Measurements from ENCODE around the gene FLT1. TPM values are rescaled to one million over a fixed set of nuclear protein-coding genes. Genes with fewer than 3 reads are reported as not detected.

FLT1 gene
- total and polyA plus RNA-seq, 12 donors, result 15.2 to 76.3 (median 44.5) TPM

DNA sequence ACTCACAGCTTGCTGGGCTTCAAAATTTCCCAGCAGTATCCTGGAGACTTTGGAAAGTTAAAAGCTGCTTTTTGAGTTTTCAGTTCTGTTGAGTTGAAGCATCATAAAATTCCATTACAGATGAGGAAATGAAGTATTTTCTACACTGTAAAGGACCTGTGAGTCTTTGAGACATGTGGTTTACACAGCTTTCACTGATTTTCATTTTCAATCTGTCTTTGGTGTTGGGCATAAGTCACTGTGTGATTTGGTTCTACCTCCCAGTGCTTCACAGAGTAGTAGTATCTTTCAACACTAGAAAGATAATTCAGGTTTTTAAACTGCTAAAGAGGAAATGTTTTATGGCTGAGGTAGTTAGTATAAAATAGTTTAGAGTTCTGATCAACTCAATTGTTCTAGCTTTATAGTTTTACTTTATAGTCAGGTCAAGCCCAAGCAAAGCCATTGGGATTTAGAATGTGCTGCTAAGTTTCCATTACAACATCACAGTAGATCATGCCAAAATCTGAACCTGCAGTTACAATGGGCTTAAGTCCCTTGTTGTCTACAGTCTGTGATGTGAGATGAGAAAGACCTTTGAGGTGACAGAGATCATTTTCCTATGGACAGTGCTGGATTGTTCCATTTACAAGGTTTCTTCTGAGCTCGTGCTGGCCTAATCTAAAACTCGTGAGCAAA, 161.6 kb downstream of the FLT1 start:
- Histone ChIP-seq H3K9me3 (no peaks in the 10 kb centered on the region), H3K4me1 (peaks cover 17 to 70% (median 38%) of the 10 kb centered on the region in 9 donors), H3K27me3 (peaks cover 0 to 31% (median 0%) of the 10 kb centered on the region in 7 donors), H3K4me3 (no peak overlapping the region), H3K27ac (peak overlapping the region in 4 of 10 donors; percentile 12 to 56 (median 46)), H3K36me3 (peaks cover 0 to 39% (median 0%) of the 10 kb centered on the region in 9 donors)
- peak in 3 of 8 donors; percentile 10 to 46 (median 23) for ATAC-seq
- DNase-seq, result no peak
- 60 to 75% methylated on average over 2 of the region's 2 CpGs for WGBS, 2 donors
- TF ChIP-seq, protein P1, sequence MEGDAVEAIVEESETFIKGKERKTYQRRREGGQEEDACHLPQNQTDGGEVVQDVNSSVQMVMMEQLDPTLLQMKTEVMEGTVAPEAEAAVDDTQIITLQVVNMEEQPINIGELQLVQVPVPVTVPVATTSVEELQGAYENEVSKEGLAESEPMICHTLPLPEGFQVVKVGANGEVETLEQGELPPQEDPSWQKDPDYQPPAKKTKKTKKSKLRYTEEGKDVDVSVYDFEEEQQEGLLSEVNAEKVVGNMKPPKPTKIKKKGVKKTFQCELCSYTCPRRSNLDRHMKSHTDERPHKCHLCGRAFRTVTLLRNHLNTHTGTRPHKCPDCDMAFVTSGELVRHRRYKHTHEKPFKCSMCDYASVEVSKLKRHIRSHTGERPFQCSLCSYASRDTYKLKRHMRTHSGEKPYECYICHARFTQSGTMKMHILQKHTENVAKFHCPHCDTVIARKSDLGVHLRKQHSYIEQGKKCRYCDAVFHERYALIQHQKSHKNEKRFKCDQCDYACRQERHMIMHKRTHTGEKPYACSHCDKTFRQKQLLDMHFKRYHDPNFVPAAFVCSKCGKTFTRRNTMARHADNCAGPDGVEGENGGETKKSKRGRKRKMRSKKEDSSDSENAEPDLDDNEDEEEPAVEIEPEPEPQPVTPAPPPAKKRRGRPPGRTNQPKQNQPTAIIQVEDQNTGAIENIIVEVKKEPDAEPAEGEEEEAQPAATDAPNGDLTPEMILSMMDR (IDR thresholded peaks at IDR 0.05), result no peak
- intact Hi-C loops (cut with DNase I), result loop anchor here in 1 of 10 donors (5.0 kb wide), 1 partner anchor 49 kb away; no protein-coding TSS in a partner anchor

DNA sequence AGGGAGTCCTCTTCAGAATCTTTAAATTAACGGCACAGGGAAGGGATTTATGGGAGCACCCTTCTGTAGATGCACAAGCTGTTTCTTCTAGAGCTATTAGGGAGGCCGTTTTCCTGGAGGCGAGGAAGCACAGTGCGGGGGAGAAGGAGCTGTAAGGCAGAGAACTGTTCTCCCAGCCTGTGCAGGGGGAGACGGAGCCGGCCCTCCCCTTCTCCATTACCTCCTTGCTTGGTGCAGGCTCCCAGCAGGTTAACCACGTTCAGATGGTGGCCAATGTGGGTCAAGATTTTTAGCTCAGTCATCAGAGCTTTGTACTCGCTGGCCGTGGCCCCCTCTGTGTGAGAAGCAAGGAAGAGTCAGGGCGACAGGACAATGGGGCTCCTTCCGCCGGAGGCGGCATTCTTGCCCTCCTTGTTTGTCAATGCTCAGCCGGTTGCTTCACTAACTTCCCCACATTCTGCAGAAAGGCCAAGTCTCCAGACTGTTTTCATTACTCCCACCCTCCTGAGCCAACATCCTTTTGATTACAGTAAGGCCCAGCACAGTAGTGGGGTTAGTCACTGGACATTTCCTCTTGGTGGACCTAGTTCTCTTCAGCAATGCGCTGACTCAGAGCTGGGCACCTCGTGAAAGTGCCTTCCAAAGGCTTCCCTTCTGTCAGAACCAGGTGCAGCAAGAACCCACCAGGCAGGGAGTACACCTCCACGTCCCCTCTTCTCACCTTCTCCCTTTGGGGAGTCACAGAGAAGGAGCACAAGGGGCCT, 165.4 kb downstream of the FLT1 start:
- Histone ChIP-seq H3K4me3 (no peak overlapping the region), H3K36me3 (peaks cover 0 to 44% (median 0%) of the 10 kb centered on the region in 9 donors), H3K9me3 (no peaks in the 10 kb centered on the region), H3K4me1 (peaks cover 6 to 53% (median 28%) of the 10 kb centered on the region in 9 donors), H3K27ac (peak overlapping the region in 7 of 10 donors; percentile 3 to 72 (median 33)), H3K27me3 (peaks cover 0 to 21% (median 0%) of the 10 kb centered on the region in 7 donors)
- intact Hi-C loops (cut with DNase I), result loop anchor here in 8 of 10 donors (5.0 to 10.0 kb wide), 7 partner anchors 53 to 465 kb away; partner anchors contain the start of gene FLT1 (in 4 of the 8)
- WGBS, 2 donors, result 56 to 61% methylated on average over 17 of the region's 17 CpGs
- DNase-seq (peak in 1 of 2 donors; percentile 43), ATAC-seq (peak; percentile 59 to 89 (median 74))
- TF ChIP-seq, protein P1 (IDR thresholded peaks at IDR 0.05), result no peak

DNA sequence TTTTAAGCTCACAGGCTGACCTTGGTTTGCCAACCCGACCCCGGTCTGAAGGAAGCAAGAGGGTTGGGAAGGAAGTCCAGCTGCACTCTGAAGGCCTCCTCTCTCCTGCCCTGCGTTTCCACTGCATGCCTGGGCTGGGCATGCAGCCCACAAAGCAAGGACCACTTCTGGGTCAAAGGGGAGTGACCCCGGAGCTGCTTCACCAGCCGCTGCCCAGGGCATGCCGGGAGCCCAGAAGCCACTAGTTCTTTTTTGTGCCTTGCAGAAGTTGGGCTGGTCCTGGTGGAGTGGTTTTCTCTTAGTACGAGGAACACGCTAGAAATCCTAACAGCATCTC, 166.7 kb downstream of the FLT1 start:
- Histone ChIP-seq H3K9me3 (no peaks in the 10 kb centered on the region), H3K27me3 (peaks cover 0 to 11% (median 0%) of the 10 kb centered on the region in 7 donors), H3K4me3 (no peak overlapping the region), H3K4me1 (peaks cover 6 to 53% (median 27%) of the 10 kb centered on the region in 9 donors), H3K36me3 (peaks cover 0 to 36% (median 0%) of the 10 kb centered on the region in 9 donors), H3K27ac (no peak overlapping the region)
- DNase-seq (no peak), ATAC-seq (no peak)
- TF ChIP-seq, protein P1 (IDR thresholded peaks at IDR 0.05), result no peak
- intact Hi-C loops (cut with DNase I), result loop anchor here in 8 of 10 donors (5.0 to 10.0 kb wide), 6 partner anchors 67 to 467 kb away; partner anchors contain the start of gene FLT1 (in 4 of the 8)
- WGBS, 2 donors, result 85 to 89% methylated on average over 8 of the region's 8 CpGs
